HG03575 (cell line): ENCODE data around the gene NRL.
"Not testable (repeated sequence)": the region's sequence is repeated elsewhere in the genome, so short reads cannot be mapped to it uniquely, and the experiment has no call there.

Experiments used
- ATAC-seq: cut with Tn5 transposase; IDR thresholded peaks from one replicate; pipeline ENCODE4 v1.9.1; 2021; ENCODE audit not compliant: unreplicated experiment, insufficient number of reproducible peaks, low FRiP score; ENCODE audit errors: extremely low read depth

The NRL gene

DNA sequence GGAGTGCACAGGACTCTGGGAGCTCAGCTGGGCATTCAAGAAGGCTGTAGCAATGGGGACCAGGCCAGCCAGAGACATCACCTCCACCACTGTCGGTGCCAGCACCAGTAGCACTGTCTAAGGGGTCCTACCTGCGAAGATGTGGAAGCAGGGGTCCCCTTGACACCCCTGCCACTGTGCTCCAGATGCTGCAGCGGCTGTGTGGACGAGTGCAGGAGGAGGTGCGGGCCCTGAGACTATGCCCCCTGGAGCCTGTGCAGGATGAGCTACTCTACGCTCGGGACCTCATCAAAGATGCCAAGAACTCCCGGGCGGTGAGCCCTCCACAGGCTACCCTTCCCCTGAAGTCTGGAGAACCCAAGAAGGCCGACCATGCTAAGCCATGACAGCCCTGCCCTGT is 54.3 kb downstream of the NRL start:
- ATAC-seq, result no peak

DNA sequence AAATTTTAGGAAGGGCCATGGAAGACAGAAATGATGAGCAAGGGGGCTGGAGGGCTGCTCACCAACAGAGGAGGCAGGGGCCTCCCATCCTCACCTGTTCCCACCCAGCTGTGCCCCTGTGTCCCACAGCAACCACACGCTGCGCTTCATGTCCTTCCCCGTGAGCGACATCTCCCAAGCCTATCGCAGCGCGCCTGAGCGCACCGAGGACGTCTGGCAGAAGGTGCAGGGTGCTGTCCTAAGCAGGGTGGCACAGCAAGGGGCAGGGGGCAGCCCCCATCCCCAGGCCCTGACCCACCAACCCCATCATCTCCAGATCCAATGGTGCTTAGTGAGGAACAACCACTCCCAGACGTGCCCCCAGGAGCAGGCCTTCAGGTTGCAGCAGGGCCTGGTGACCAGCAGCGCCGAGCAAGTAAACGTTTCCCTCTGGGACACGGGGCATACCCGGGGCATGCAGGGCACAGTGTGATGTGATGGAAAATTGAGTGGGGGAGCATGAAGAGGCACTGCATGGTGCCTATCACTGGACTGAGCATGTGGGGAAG is 54.8 kb downstream of the NRL start:
- no peak for ATAC-seq

DNA sequence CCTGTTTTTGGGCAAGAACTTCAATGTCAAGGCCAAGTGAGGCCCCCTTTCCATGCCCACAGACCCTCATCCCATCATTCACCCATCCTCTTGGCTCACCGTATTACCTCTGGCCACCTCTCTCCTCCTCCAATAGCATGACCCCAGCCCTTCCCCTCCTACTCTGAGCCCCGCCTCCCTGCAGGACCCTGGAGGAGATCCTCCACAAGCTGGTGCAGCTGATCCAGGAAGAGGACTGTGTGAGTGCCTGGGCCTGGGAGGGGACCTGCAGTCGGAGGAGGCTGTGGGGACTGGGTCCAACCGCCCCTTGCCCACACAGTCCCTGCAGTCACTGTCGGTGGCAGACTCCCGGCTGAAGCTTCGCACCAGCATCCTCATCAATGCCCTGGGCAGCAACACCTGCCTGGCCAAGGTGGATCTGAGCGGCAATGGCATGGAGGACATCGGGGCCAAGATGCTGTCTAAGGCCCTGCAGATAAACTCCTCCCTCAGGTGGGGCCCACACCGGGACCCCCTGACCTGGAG is 55.7 kb downstream of the NRL start:
- ATAC-seq, result no peak

DNA sequence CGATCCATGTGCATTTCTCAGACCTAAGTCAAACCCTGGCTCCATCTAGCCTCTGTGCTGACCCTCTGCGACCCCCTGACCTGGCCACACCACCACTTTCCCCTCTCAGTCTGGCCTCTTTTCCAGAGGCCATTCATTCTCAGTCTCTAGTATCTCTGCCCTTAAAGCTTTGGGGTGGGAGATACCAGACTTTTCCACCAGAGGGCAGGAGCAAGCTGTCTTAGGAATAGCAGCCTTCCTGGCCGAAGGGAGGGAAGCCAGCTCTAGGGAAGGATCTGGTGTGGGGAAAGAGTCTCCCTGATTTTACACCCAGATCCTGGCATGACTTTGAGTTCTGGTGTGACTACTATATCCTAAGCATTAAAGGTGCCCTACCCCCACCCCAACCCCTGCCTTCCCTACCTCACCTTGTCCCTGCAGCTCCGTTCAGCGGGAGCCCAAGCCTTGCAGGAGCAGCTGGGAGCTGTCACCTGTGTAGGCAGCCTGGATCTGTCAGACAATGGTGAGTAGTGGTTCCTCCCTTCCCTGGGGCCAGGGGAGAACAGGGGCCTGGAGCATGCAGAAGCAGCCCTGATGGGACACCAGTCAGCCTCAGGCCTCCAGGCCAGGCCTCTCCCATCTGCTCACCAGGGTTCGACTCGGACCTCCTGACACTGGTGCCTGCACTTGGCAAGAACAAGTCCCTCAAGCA is 56.3 kb downstream of the NRL start:
- no peak for ATAC-seq

DNA sequence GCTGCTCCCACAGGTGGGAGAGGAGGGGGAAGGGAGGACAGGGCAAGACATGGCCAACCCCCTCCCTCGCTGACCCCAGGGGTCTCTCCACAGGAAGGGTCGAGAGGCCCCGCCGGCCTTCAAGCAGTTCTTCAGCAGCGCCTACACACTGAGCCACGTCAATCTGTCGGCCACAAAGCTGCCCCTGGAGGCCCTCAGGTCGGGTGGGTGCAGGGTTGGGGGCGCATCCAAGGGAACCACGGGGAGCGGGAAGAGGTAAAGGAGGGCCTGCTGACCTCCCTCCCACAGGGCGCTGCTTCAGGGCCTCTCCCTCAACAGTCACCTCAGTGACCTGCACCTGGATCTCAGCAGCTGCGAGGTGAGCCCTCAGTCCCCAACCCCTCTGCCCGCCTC is 56.9 kb downstream of the NRL start:
- ATAC-seq, result no peak

DNA sequence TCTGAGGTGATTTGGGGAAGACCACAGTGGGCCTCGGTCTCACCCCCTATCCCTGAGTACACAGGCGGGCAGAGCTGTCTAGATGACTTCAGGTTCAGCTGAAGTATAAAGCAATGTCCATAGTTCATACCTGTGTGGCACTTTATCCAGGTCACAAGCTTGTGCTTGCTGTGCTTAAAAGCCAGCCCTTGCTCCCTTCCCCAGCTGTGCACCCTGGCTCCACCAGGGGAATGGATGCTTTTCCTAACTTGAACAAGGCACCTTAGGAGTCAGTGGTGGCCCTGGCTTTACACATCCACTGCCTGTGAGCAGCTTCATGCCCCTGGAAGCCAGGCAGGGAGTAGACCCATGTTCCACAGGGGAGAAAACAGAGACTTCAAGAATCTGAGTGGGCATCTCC is 57.5 kb downstream of the NRL start:
- no peak for ATAC-seq

DNA sequence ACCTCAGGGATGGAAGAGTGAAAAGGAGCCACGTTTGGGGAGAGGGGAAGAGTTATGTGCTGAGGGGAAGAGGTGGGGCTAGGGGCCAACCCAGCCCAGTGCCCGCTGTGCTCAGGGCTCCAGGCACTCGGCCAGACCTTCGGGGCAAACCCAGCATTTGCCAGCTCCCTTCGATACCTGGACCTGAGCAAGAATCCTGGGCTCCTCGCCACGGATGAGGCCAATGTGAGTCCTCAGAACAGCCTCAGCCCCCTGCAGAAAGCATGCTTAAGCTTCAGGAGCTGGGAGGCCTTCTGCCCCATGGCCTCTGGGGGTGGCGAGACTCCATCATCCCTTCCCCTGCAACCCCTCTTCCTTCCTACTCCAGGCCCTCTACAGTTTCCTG is 58.0 kb downstream of the NRL start:
- no peak for ATAC-seq

DNA sequence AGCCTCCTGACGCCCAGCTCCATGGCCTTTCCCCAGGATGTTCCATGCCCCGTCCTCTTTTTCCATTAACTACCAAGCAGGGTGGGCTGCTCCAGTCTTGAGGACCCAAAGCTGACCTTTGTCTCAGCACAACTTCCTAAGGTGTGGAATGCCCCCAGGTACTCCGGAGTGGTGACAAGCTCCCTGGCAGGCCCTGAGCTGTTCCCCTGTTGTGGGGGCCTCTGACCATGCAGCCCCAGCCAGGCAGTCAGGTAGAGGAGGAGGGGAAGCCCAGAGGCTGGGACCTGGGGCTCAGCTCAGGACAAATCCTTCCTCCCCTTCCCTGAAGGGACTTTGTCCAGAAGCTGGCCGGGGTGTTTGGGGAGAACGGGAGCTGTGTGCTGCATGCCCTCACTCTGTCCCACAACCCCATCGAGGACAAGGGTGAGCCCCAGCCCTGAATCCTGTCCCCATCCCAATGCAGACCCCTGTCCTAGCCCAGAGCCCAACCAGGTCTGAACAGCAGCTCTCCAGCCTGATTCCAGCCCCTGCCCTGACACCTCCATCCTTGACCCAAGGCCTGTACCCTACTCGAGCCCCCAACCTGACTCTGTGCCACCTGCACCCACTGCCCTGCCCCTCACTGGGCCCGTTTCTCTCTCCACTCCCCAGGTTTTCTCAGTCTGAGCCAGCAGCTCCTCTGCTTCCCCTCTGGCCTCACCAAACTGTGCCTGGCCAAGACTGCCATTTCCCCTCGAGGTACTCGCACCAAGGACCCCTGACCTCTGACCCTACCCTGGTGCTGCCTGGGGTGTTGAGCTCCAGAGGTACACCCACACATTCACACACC is 58.6 kb downstream of the NRL start:
- no peak for ATAC-seq

DNA sequence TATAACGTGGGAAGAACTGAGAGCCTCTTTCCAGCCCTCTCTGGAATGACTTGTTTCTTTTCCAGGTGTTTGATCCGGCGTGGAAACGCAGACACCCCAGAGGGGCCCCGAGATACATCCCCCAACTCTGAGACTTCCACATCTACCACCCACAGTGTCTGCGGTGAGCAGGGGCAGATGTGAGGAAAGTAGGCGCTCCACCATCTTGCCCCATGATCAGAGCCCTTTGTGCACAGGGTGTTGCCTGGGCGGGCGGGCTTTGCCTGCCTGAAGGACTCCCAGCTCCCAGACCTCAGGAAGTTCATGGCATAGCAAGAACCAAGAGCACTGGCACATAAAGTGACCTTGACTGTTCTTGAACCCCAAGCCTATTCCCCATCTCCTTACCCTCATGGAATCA is 60.1 kb downstream of the NRL start:
- no peak for ATAC-seq

DNA sequence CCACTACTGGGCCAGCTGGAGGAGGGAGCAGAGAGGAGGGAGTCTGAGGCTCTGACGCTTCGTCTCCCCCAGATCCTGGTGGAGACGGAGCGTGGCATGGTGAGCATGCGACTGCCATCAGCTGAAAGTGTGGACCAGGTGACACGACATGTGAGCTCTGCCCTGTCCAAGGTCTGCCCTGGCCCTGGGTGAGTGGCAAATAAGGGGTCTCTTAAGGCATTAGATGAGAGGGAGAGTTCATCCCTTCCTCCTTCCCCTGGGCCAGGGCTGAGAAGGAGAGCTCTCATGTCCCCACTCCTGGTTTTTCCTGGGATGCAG is 60.5 kb downstream of the NRL start:
- no peak for ATAC-seq

DNA sequence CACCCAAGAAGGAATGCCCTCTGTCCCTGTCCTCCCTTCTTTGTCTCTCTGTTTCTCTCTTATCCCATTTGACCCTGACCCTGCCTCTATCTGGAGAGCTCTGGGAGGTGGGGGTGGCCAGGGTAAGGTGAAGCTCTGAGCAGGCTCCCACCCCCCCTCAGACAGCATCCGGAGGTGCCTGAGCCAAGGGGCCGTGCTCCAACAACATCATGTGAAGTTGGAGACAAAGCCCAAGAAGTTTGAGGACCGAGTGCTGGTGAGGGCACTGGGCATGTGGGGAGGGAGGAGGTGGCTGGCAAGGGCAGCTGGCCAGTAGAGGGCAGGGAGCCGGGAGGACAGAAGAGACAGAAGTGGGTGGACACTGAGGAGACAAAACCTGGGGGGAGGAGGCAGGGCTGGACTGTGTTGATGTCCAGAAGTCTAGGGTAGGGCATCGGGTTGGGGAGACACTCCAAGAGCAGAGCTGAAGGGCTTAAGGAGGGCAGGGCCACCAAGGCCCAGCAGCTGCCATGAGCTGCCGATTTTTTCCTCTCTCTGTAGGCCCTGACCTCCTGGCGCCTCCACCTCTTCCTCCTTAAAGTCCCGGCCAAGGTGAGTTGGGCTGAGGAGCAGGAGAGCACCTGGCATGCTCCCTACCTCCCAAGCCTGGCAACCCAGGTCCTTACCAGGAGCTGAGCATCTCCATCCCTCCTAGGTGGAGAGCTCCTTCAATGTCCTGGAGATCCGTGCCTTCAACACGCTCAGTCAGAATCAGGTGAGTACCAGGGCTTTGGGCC is 61.0 kb downstream of the NRL start:
- no peak for ATAC-seq

DNA sequence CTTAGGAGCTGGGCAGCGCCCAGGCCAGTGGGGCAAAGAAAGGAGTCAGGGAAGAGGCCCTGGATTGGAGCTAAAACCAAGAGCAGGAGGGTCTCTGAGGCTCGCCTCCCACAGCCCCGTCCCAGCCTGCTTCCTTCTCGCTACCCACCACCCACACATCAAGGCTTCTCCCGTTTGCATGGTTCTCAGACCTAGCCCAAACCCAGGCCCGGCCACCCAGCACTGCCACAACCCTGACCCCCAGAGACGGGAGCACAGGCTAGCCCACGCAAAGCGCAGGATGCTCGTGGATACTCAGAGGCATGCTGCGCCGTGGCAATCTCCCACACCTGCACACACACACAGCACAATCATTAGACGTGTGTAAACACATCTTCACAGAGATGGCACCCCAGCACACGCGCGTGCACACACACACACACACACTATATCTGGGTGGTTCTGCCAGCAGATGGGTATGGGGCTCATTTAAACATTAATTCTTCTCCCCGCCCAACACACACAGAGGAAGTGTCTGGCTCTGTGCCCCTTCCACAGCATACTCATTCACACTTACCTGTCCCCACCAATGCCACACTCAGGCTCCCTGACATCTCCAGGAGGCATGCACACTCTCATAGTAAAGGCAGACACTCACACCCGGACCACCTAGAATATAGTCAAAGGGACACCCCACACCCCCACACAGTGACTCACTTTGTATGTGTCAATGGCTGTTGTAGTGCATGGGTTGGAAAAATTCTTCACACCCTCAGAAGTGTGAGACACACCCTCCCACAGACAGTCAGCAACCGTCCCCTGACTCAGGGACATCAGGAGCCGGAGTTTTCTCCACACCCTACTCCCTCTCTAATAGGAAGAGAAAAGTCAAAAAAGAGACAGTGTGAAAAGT is 61.8 kb downstream of the NRL start:
- no peak for ATAC-seq

DNA sequence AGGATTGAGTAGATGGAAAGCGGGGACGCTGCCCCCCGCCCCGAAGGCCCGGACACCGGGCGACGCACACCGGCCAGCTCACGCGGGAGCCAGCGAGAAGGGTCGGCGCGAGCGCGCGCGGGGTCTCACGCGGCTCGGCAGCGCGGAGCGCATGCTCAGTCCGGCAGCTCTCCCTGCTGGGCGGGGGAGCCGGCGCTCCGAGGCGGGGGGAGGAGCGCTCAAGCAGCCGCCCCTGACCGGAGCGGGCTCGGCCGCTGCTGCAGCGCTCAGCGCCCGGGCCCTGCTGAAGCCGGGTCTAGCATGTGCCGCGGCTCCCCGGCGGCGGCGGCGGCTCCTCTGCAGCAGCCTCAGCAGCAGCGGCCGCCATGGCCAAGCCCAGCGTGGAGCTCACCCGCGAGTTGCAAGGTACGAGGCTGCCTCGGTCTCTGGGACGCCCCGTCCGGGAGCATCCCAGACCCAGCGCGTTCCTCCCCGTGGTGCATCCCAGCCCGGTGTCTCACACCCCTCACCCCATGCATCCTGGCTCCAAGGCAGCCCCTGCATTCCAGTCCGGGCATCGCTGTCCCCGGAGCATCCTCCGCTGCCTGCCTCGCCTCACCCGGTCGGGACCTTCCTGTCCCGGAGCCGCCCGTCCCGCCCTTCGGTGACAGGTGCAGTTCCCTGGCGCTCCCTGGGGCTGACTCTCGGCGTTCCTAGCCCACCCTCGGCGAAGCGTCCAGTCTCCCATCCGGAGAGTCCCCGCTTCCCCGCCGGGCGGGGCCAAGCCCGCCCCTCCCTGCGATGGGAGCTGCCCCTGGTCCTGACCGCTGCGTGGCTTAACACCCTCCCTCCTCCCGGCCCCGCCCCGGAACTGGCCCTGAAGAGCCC is 62.7 kb downstream of the NRL start, which contains the start of gene CARMIL3:
TSS of gene CARMIL3 (plus strand) at position 221 of the 867 bp plus-strand sequence. CDS start at position 366, 145 bp downstream.
- no peak for ATAC-seq

DNA sequence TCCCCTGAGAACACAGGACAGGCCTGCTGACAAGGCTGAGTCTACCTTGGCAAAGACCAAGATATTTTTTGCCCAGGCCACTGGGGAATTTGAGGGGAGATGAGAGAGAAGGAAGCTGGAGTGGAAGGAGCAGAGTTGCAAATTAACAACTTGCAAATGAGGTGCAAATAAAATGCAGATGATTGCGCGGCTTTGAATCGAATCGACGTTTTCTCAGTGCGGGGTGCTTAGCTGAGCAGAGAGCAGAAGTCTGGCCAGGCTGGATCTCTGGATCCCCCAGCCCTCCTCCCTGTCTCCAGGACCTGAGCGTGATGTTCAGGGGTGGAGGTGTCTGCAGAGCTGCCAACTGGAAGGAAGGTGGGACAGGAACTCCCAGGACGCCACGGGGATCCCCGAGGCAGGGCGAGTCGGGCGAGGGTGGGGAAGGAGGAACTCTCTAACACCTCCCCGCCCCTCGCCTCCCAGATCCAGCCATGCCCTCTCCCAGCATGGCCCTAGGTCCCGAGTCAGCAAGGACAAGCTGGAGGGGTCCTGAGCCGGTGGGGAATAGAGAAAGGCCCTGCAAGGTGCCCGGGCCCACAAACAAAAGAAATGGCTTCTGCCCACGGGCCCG is 63.5 kb downstream of the NRL start:
- no peak for ATAC-seq

DNA sequence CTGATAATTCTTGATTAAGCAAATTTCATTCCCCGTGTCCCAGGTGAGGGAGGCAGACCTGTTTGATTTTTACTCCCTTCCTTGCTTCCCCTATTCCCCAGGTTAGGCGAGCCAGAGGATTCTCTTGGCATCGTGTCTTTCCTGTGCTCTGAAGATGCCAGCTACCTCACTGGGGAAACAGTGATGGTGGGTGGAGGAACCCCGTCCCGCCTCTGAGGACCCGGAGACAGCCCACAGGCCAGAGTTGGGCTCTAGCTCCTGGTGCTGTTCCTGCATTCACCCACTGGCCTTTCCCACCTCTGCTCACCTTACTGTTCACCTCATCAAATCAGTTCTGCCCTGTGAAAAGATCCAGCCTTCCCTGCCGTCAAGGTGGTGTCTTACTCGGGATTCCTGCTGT is 64.0 kb downstream of the NRL start:
- ATAC-seq, result not testable (repeated sequence)

DNA sequence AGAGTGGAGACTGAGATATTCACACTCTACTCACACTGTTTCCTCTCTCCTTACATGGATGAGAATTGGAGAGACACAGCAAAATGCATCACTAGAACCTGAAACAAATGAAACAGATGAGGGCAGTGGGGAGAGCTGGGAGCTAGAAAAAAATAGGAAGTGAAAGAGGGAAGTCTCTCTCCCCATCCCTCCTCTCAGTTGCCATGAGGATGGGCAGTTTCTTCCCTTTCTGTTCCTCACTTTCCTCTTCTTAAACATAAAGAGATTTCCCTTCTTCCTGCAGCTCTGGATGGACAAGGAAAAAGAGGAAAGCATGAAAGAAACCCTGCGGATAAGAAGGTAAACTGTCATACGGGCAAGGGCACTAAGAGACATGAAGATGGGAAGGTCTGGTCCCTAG is 65.7 kb downstream of the NRL start:
- not testable (repeated sequence) for ATAC-seq

DNA sequence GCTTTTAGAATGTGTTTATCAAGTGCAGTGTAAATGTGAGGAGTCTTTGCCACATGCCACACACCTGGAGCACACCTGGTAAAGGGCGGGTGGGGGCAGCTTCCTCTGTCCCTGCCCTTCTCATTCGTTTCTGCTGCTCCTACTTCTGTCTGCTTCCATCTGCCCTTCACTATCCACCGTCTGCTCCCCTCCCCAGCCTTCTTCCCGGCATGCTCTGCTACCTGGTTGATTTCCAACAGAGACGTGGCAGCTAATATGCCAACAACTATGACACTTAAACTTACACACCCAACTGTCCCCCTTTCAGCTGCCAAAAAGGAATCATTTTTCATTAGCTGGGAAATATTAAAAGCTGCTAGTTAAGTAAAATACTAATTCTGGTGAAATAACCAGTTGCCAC is 72.0 kb downstream of the NRL start:
- no peak for ATAC-seq
